Activated naive CD4-positive, alpha-beta T cell treated with anti-CD3 and anti-CD28 coated beads, Interleukin-2, amount 50 U/mL, for 72 hours (primary cell): ENCODE measurements around the gene BAG3. TPM values are rescaled to one million over a fixed set of nuclear protein-coding genes. Genes with fewer than 3 reads are reported as not detected.
"Not testable (repeated sequence)": the region's sequence is repeated elsewhere in the genome, so short reads cannot be mapped to it uniquely, and the experiment has no call there.

Experiments
- ATAC-seq, 2 donors: fragments of 150-1000 bp; cut with Tn5 transposase; 2 replicates each; pipeline ENCODE4 v1.10.0; 2021; ENCODE audit warnings: mild to moderate bottlenecking in 2 of 2, moderate library complexity in 2 of 2
- DNase-seq, 2 donors: peaks; one replicate each; pipeline ENCODE4 v3.0.0; 2021 to 2022; ENCODE audit warnings: low spot score in 2 of 2
- H3K27ac Mint-ChIP-seq, 2 donors: one replicate each; pipeline ENCODE4 v1.8.0; 2022; ENCODE audit warnings: mild to moderate bottlenecking in 2 of 2, mixed read lengths in 2 of 2
- H3K36me3 Mint-ChIP-seq, 2 donors: one replicate each; pipeline ENCODE4 v1.8.0; 2022; ENCODE audit warnings: mixed read lengths in 2 of 2
- H3K9me3 Mint-ChIP-seq, 2 donors: one replicate each; pipeline ENCODE4 v1.8.0; 2022; ENCODE audit warnings: mixed read lengths in 2 of 2
- total RNA-seq, 2 donors: library from RNA; stranded (reverse); gene quantifications; one replicate each; pipeline ENCODE4 v1.2.3, GENCODE V29; 2022

Gene BAG3
- 10 to 100 TPM; 25.5 to 31.9 TPM for total RNA-seq

- Mint-ChIP-seq H3K9me3 (peaks cover 7 to 8% of the 10 kb centered on the region in 2 donors), H3K27ac (peak within 1 kb of the TSS; percentile 93 to 97), H3K36me3 (peaks cover 19 to 39% of the 10 kb centered on the region in 2 donors)
- ATAC-seq (peak; percentile 64 to 71), DNase-seq (peak; percentile 75 to 85)
These were observed at the start of gene BAG3 for GRCh38 chr10:119650692-119651513. Gene BAG3, plus strand, starts transcription at chr10:119651380. Its CDS starts 296 bp downstream, at chr10:119651676.

- DNase-seq (peak in 1 of 2 donors; percentile 57), ATAC-seq (peak; percentile 88 to 93)
- no peak overlapping the region for H3K27ac Mint-ChIP-seq
- peaks cover 7 to 11% of the 10 kb centered on the region in 2 donors for H3K36me3 Mint-ChIP-seq
- no peaks in the 10 kb centered on the region for H3K9me3 Mint-ChIP-seq
These were observed 48.7 kb upstream of the BAG3 start for GRCh38 chr10:119602241-119603095.

GRCh38 chr10:119604468-119604867 is 46.7 kb upstream of the BAG3 start:
- no peak for ATAC-seq

GRCh38 chr10:119608316-119609155 is 42.6 kb upstream of the BAG3 start:
- no peaks in the 10 kb centered on the region for H3K36me3 Mint-ChIP-seq
- DNase-seq = peak in 1 of 2 donors; percentile 18
- H3K27ac Mint-ChIP-seq = peak overlapping the region in 1 of 2 donors; percentile 87
- peak; percentile 58 to 66 for ATAC-seq
- no peaks in the 10 kb centered on the region for H3K9me3 Mint-ChIP-seq

More at GRCh38 chr10:119604468-119604867, 46.7 kb upstream of the BAG3 start:
- no peak for DNase-seq
- H3K9me3 Mint-ChIP-seq = no peaks in the 10 kb centered on the region
- no peak overlapping the region for H3K27ac Mint-ChIP-seq
- H3K36me3 Mint-ChIP-seq = no peaks in the 10 kb centered on the region

GRCh38 chr10:119609516-119609915 is 41.7 kb upstream of the BAG3 start:
- no peaks in the 10 kb centered on the region for H3K36me3 Mint-ChIP-seq
- DNase-seq (no peak), ATAC-seq (no peak)
- H3K27ac Mint-ChIP-seq = no peak overlapping the region
- H3K9me3 Mint-ChIP-seq = no peaks in the 10 kb centered on the region

- DNase-seq (no peak), ATAC-seq (no peak)
- H3K27ac Mint-ChIP-seq = no peak overlapping the region
- H3K36me3 Mint-ChIP-seq = no peaks in the 10 kb centered on the region
- no peaks in the 10 kb centered on the region for H3K9me3 Mint-ChIP-seq
These were observed 39.7 kb upstream of the BAG3 start for GRCh38 chr10:119611433-119611832.

- ATAC-seq = no peak
- Mint-ChIP-seq H3K27ac (no peak overlapping the region), H3K36me3 (no peaks in the 10 kb centered on the region), H3K9me3 (no peaks in the 10 kb centered on the region)
- DNase-seq = no peak
These were observed 37.4 kb upstream of the BAG3 start for GRCh38 chr10:119613741-119614140.

GRCh38 chr10:119614686-119615085 is 36.5 kb upstream of the BAG3 start:
- ATAC-seq = no peak
- no peaks in the 10 kb centered on the region for H3K36me3 Mint-ChIP-seq
- H3K27ac Mint-ChIP-seq = no peak overlapping the region
- no peaks in the 10 kb centered on the region for H3K9me3 Mint-ChIP-seq
- DNase-seq = no peak

- DNase-seq (no peak), ATAC-seq (no peak)
- Mint-ChIP-seq H3K27ac (no peak overlapping the region), H3K36me3 (no peaks in the 10 kb centered on the region), H3K9me3 (no peaks in the 10 kb centered on the region)
These were observed 34.2 kb upstream of the BAG3 start for GRCh38 chr10:119616882-119617570.

GRCh38 chr10:119619215-119619614 is 32.0 kb upstream of the BAG3 start:
- ATAC-seq (no peak), DNase-seq (no peak)
- H3K9me3 Mint-ChIP-seq = no peaks in the 10 kb centered on the region
- no peak overlapping the region for H3K27ac Mint-ChIP-seq
- H3K36me3 Mint-ChIP-seq = no peaks in the 10 kb centered on the region

- peak overlapping the region in 1 of 2 donors; percentile 35 for H3K27ac Mint-ChIP-seq
- not testable (repeated sequence) for H3K9me3 Mint-ChIP-seq, DNase-seq, ATAC-seq, H3K36me3 Mint-ChIP-seq
These were observed 31.4 kb upstream of the BAG3 start for GRCh38 chr10:119619811-119620210.

- H3K36me3 Mint-ChIP-seq = no peaks in the 10 kb centered on the region
- ATAC-seq (peak in 1 of 2 donors; percentile 73), DNase-seq (no peak)
- H3K9me3 Mint-ChIP-seq = no peaks in the 10 kb centered on the region
- peak overlapping the region in 1 of 2 donors; percentile 35 for H3K27ac Mint-ChIP-seq
These were observed 30.7 kb upstream of the BAG3 start for GRCh38 chr10:119620241-119621077.

GRCh38 chr10:119621078-119621384 is 30.1 kb upstream of the BAG3 start:
- DNase-seq = no peak
- no peaks in the 10 kb centered on the region for H3K36me3 Mint-ChIP-seq
- no peaks in the 10 kb centered on the region for H3K9me3 Mint-ChIP-seq
- no peak for ATAC-seq
- H3K27ac Mint-ChIP-seq = no peak overlapping the region

- H3K9me3 Mint-ChIP-seq = no peaks in the 10 kb centered on the region
- H3K36me3 Mint-ChIP-seq = no peaks in the 10 kb centered on the region
- ATAC-seq (peak; percentile 47 to 66), DNase-seq (no peak)
- H3K27ac Mint-ChIP-seq = no peak overlapping the region
These were observed 25.5 kb upstream of the BAG3 start for GRCh38 chr10:119625570-119626280.

- ATAC-seq (no peak), DNase-seq (no peak)
- Mint-ChIP-seq H3K36me3 (no peaks in the 10 kb centered on the region), H3K9me3 (no peaks in the 10 kb centered on the region), H3K27ac (no peak overlapping the region)
These were observed 20.9 kb upstream of the BAG3 start for GRCh38 chr10:119630300-119630699.
